ENCODE measurements around the gene NCKAP5.

GRCh38 chr2:133495226-133495625 is 73.0 kb downstream of the NCKAP5 start:
- TF ChIP-seq ZNF205 (CRISPR knock-in tag; IDR thresholded peaks at IDR 0.05) (no peak), SMYD3 (CRISPR knock-in tag; IDR thresholded peaks at IDR 0.05) (no peak), SKIL (CRISPR knock-in tag; IDR thresholded peaks at IDR 0.05; ENCODE audit: borderline replicate concordance) (no peak), CTCF (CRISPR knock-in tag; IDR thresholded peaks at IDR 0.05) (no peak), CHD2 (IDR thresholded peaks at IDR 0.05; ENCODE audit: low read depth, low read length) (no peak), CBX5 (CRISPR knock-in tag; IDR thresholded peaks at IDR 0.05; ENCODE audit: borderline replicate concordance) (no peak), EZH2 (conservative IDR thresholded peaks at IDR 0.05; ENCODE audit: low read depth, low read length) (no peak), CHCHD3 (CRISPR knock-in tag; IDR thresholded peaks at IDR 0.05) (no peak), FOSL1 (CRISPR knock-in tag; IDR thresholded peaks at IDR 0.05; ENCODE audit: borderline replicate concordance) (no peak)

All from HepG2 (cell line).